Neuronal stem cell (in vitro differentiated cells): Measurements from ENCODE around the gene EXOC8.

Source experiments
- DNase-seq: peaks from one replicate; pipeline ENCODE4 v3.0.0-alpha.2; 2013; ENCODE audit warnings: low spot score
- H2AFZ ChIP-seq: one replicate; pipeline ENCODE4 v1.6.1; 2013; ENCODE audit warnings: mild to moderate bottlenecking, low read length, inconsistent platforms
- H2AK5ac ChIP-seq: 2 replicates; pipeline ENCODE4 v1.6.1; 2013; ENCODE audit warnings: low read depth, mild to moderate bottlenecking, inconsistent platforms, low read length, moderate library complexity, mixed read lengths
- H2BK120ac ChIP-seq: 2 replicates; pipeline ENCODE4 v1.6.1; 2013; ENCODE audit warnings: low read depth, mild to moderate bottlenecking, inconsistent platforms, low read length, moderate library complexity, mixed read lengths
- H2BK12ac ChIP-seq: one replicate; pipeline ENCODE4 v1.6.1; 2013; ENCODE audit warnings: low read length, inconsistent platforms
- H2BK15ac ChIP-seq: 2 replicates; pipeline ENCODE4 v1.6.1; 2013; ENCODE audit warnings: mild to moderate bottlenecking, low read length, inconsistent platforms, mixed read lengths
- H2BK5ac ChIP-seq: one replicate; pipeline ENCODE4 v1.6.1; 2013; ENCODE audit warnings: inconsistent platforms, mild to moderate bottlenecking, low read length, moderate library complexity
- H3K14ac ChIP-seq: one replicate; pipeline ENCODE4 v1.6.1; 2013; ENCODE audit warnings: low read length, inconsistent platforms
- H3K18ac ChIP-seq: 2 replicates; pipeline ENCODE4 v1.6.1; 2013; ENCODE audit warnings: low read length, inconsistent platforms
- H3K23ac ChIP-seq: 2 replicates; pipeline ENCODE4 v1.6.1; 2013; ENCODE audit warnings: low read depth, mild to moderate bottlenecking, mixed read lengths, low read length, inconsistent platforms; ENCODE audit not compliant: poor library complexity
- H3K27ac ChIP-seq: replicated peaks from 3 replicates; pipeline ENCODE4 v1.5.1; 2013; ENCODE audit warnings: low read length, inconsistent platforms
- H3K27me3 ChIP-seq, 3 experiments: 2 replicates each; pipeline ENCODE4 v1.6.1; 2013; ENCODE audit warnings: low read length in 3 of 3, mild to moderate bottlenecking in 2 of 3, inconsistent platforms in 1 of 3, low read depth in 1 of 3, mixed read lengths in 1 of 3, moderate library complexity in 1 of 3; ENCODE audit not compliant: control insufficient read depth in 3 of 3, insufficient read depth in 3 of 3
- H3K36me3 ChIP-seq, 2 donors: replicated peaks in 1 of 2; 2 replicates each; pipeline ENCODE4 v1.6.1; 2013; ENCODE audit warnings: low read length in 2 of 2; ENCODE audit not compliant: control insufficient read depth in 2 of 2, insufficient read depth in 2 of 2
- H3K4ac ChIP-seq: 2 replicates; pipeline ENCODE4 v1.6.1; 2013; ENCODE audit warnings: inconsistent platforms, mild to moderate bottlenecking, low read length, moderate library complexity
- H3K4me1 ChIP-seq, 2 donors: 1 replicate in 1 of 2; 2 replicates in 1 of 2; pipeline ENCODE4 v1.6.1; 2013; ENCODE audit warnings: low read length in 2 of 2, low read depth in 1 of 2; ENCODE audit not compliant: control insufficient read depth in 2 of 2, insufficient read depth in 1 of 2
- H3K4me2 ChIP-seq: one replicate; pipeline ENCODE4 v1.6.1; 2013; ENCODE audit warnings: mild to moderate bottlenecking, low read length, inconsistent platforms; ENCODE audit not compliant: insufficient read depth, poor library complexity, severe bottlenecking
- H3K4me3 ChIP-seq, 2 donors: 2 replicates each; pipeline ENCODE4 v1.5.1; 2013; ENCODE audit warnings: low read length in 2 of 2, mild to moderate bottlenecking in 2 of 2, inconsistent platforms in 1 of 2, moderate library complexity in 1 of 2
- H3K79me1 ChIP-seq: one replicate; pipeline ENCODE4 v1.6.1; 2013; ENCODE audit warnings: low read depth, mild to moderate bottlenecking, inconsistent platforms, low read length, moderate library complexity
- H3K9ac ChIP-seq: one replicate; pipeline ENCODE4 v1.6.1; 2013; ENCODE audit warnings: mild to moderate bottlenecking, low read depth, low read length, inconsistent platforms; ENCODE audit not compliant: poor library complexity
- H3K9me3 ChIP-seq, 2 donors: replicated peaks in 1 of 2; 2 replicates each; pipeline versions ENCODE3 to v1.6.1; 2013; ENCODE audit warnings: low read length in 2 of 2, mild to moderate bottlenecking in 2 of 2, inconsistent platforms in 1 of 2, low read depth in 1 of 2, mixed read lengths in 1 of 2, moderate library complexity in 1 of 2; ENCODE audit not compliant: control insufficient read depth in 2 of 2, insufficient read depth in 1 of 2
- H4K8ac ChIP-seq: one replicate; pipeline ENCODE4 v1.6.1; 2013; ENCODE audit warnings: low read depth, mild to moderate bottlenecking, inconsistent platforms, low read length, moderate library complexity
- H4K91ac ChIP-seq: one replicate; pipeline ENCODE4 v1.6.1; 2013; ENCODE audit warnings: low read length, low read depth, mild to moderate bottlenecking, inconsistent platforms; ENCODE audit not compliant: poor library complexity
- WGBS, 2 donors: extraction: QIAGEN DNeasy Blood & Tissue Kit; methylation state at CpG; one replicate each; pipeline ENCODE4 v1.1.7; 2013; ENCODE audit warnings: missing lambda C conversion rate in 2 of 2, mixed read lengths in 1 of 2; ENCODE audit not compliant: insufficient read length in 2 of 2, insufficient replicate concordance in 1 of 2; ENCODE audit errors: extremely low coverage in 2 of 2; 5-methylcytosine and 5-hydroxymethylcytosine counted together

Gene EXOC8

DNA sequence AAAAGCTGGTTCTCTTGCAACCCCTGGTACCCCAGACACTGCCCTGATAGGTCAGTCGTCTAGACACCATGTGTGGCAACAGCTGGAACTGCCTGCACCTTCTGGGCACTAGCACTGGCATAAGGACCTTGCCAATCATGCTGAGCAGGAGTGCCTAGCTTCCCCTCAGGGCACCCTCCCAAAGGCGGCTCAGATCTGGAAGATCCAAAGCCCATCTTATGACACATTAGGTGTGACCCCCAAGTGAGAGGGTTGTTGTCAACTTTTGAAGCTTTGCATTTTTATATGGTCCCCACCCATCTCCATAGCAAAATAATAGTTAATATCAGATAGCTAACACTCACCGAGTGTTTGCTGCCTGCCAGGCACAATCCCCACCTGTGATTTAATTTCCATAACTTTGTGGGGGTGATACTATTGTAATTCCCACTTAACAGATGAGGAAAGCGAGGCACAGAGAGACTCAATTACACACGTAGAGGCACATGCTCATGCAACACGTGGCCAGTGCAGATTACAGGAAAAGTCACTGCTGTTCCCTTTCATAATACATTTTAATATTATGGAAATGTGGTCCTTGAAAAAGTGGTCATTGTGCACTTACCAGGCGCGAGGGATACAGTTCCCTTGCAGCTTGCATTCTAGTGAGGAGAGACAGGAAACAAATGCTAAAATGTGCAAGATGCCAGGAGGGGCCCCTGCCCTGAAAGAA lies 25.8 kb downstream of the EXOC8 start:
- Histone ChIP-seq H2BK12ac (no peak overlapping the region), H3K9ac (no peak overlapping the region)

DNA sequence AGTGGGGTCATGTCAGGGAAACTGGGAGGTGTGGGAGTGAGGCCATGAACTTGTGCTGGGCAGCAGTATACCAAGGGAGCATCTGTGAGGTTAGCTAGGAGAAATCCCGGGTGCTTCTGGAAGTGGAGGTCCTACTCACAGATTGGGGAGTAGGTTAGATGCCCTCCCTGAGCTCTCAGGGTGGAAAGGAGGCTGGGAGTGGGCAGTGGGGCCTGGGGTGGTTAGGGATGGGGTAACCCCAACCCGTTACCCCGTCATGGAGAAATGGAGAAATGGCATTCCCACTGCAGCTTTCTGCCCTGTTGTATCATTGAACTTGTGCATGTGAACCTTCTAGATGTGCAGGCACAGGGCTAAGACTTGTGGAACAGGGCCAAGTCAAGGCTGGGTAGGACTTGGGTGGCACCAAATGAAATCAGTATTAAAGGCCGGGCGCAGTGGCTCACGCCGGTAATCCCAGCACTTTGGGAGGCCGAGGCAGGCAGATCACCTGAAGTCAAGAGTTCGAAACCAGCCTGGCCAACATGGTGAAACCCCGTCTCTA lies 27.2 kb downstream of the EXOC8 start:
- Histone ChIP-seq H3K27me3 (no peaks in the 10 kb centered on the region), H2BK12ac (no peak overlapping the region), H4K8ac (no peak overlapping the region), H3K4me3 (no peak overlapping the region), H3K27ac (no peak overlapping the region), H2AFZ (no peak overlapping the region), H2BK15ac (no peak overlapping the region), H3K79me1 (no peaks in the 10 kb centered on the region), H4K91ac (no peak overlapping the region), H3K14ac (no peak overlapping the region), H3K9me3 (no peaks in the 10 kb centered on the region), H3K18ac (no peak overlapping the region), H2AK5ac (no peak overlapping the region), H2BK5ac (no peak overlapping the region), H3K4ac (no peak overlapping the region), H3K9ac (no peak overlapping the region), H3K36me3 (no peaks in the 10 kb centered on the region), H2BK120ac (no peak overlapping the region), H3K23ac (no peak overlapping the region), H3K4me1 (no peaks in the 10 kb centered on the region), H3K4me2 (no peak overlapping the region)
- WGBS, 2 donors = no CpG with 5 or more reads among the region's 10 CpGs
- no peak for DNase-seq

More for the DNA sequence above, 25.8 kb downstream of the EXOC8 start:
- H4K91ac ChIP-seq = no peak overlapping the region
- H2BK15ac ChIP-seq = no peak overlapping the region
- no peaks in the 10 kb centered on the region for H3K36me3 ChIP-seq
- H3K9me3 ChIP-seq = no peaks in the 10 kb centered on the region
- no peak overlapping the region for H2BK120ac ChIP-seq
- no peaks in the 10 kb centered on the region for H3K4me1 ChIP-seq
- H3K4me2 ChIP-seq = no peak overlapping the region
- H2BK5ac ChIP-seq = no peak overlapping the region
- H3K27me3 ChIP-seq = no peaks in the 10 kb centered on the region
- no peak overlapping the region for H2AK5ac ChIP-seq
- H3K4me3 ChIP-seq = no peak overlapping the region
- no peak overlapping the region for H3K14ac ChIP-seq
- H3K23ac ChIP-seq = no peak overlapping the region
- H3K27ac ChIP-seq = no peak overlapping the region
- no peak for DNase-seq
- no CpG with 5 or more reads among the region's 8 CpGs for WGBS, 2 donors
- no peaks in the 10 kb centered on the region for H3K79me1 ChIP-seq
- no peak overlapping the region for H2AFZ ChIP-seq
- H3K4ac ChIP-seq = no peak overlapping the region
- no peak overlapping the region for H4K8ac ChIP-seq
- H3K18ac ChIP-seq = no peak overlapping the region

DNA sequence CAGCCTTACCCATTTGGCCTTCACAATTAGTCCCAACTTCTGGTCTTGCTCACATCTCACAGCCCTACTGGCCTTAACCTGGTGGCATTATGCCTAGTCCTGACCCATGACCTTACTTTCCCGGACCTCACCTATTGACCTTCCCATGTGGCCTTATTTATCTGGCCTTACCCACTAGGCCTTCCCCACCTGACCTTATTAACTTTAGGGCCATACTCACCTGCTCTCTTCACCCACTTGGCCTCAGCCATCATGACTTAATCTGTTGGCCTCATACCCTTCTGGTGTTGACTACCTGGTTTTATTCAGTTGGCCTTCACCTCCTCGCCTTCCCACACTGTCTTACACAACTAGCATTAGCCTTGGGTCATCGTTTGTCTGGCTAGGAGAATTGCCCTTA lies 35.7 kb downstream of the EXOC8 start:
- H2BK5ac ChIP-seq = no peak overlapping the region

DNA sequence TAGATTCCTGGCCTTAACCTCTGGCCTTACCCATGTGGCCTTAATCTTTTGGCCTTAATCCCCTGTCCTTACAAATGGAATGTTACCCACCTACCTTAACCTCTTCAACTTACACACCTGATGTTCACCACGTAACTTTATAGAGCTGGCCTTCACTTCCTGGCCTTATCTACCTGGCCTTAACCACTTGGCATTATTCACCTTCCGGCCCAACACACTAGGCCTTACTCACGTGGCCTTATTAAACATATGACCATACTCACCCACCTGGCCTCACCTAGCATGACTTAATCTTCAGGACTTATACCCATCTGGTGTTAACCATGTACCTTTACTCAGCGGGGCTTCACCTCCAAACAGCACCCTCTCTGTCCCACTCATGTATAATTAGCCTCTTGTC lies 41.7 kb downstream of the EXOC8 start:
- Histone ChIP-seq H3K27me3 (no peaks in the 10 kb centered on the region), H3K4ac (no peak overlapping the region), H2AFZ (no peak overlapping the region), H3K27ac (no peak overlapping the region), H2BK120ac (no peak overlapping the region), H3K14ac (no peak overlapping the region), H3K4me1 (peaks cover 0 to 2% of the 10 kb centered on the region in 2 donors), H2BK12ac (no peak overlapping the region), H4K91ac (no peak overlapping the region), H3K4me3 (no peak overlapping the region), H3K4me2 (no peak overlapping the region), H2AK5ac (no peak overlapping the region), H2BK15ac (no peak overlapping the region), H4K8ac (no peak overlapping the region), H3K23ac (no peak overlapping the region), H2BK5ac (no peak overlapping the region), H3K36me3 (peaks cover 0 to 3% of the 10 kb centered on the region in 2 donors), H3K9me3 (no peaks in the 10 kb centered on the region), H3K79me1 (no peaks in the 10 kb centered on the region), H3K9ac (no peak overlapping the region), H3K18ac (no peak overlapping the region)
- DNase-seq = no peak
- WGBS, 2 donors = no CpG with 5 or more reads among the region's 4 CpGs

More for the DNA sequence above, 35.7 kb downstream of the EXOC8 start:
- Histone ChIP-seq H2BK15ac (no peak overlapping the region), H3K4me2 (no peak overlapping the region), H2BK120ac (no peak overlapping the region), H3K27ac (no peak overlapping the region), H4K91ac (no peak overlapping the region), H3K4me1 (no peaks in the 10 kb centered on the region), H3K27me3 (no peaks in the 10 kb centered on the region), H3K9me3 (no peaks in the 10 kb centered on the region), H3K9ac (no peak overlapping the region), H3K4ac (no peak overlapping the region), H3K4me3 (no peak overlapping the region), H4K8ac (no peak overlapping the region), H3K23ac (no peak overlapping the region), H3K79me1 (no peaks in the 10 kb centered on the region), H3K14ac (no peak overlapping the region), H3K36me3 (no peaks in the 10 kb centered on the region), H2AK5ac (no peak overlapping the region), H2AFZ (no peak overlapping the region), H2BK12ac (no peak overlapping the region), H3K18ac (no peak overlapping the region)
- DNase-seq = no peak
- no CpG with 5 or more reads among the region's 3 CpGs for WGBS, 2 donors
